ENCODE results near the gene FBXO36.

DNA sequence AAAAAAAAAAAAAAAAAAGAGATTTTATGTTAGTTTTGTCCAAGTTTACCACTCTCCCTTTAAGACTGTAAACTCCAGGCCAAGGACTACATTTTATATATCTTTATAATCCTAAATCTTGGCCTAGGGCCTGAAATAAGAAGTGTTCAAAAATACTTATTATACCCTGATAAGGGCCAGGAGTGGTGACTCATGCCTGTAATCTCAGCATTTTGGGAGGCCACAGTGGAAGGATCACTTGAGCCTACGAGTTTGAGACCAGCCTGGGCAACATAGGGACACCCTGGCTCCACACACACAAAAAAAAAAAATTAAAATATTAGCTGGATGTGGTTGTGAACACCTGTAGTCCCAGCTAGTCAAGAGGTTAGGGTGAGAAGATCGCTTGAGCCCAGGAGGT lies 13.2 kb upstream of the FBXO36 start:
- TF ChIP-seq GATA3 (IDR thresholded peaks at IDR 0.05; ENCODE audit: low read depth, low read length) (no peak), GATA2 (IDR thresholded peaks at IDR 0.05; ENCODE audit: low read depth, low read length) (no peak)
